ENCODE results near the gene CREB3L2. TPM values are rescaled to one million over a fixed set of nuclear protein-coding genes. Genes with fewer than 3 reads are reported as not detected.
A peak's percentile ranks its signal among the peaks of the same experiment; 100 is the strongest.
"Not testable (repeated sequence)": the region's sequence is repeated elsewhere in the genome, so short reads cannot be mapped to it uniquely, and the experiment has no call there.

The CREB3L2 gene
- 18.1 TPM for total RNA-seq
- long read RNA-seq, partial matches to known transcripts: 1 of 5 reads
- long read RNA-seq, other reads (novel, unspliced or antisense): 4 of 5 reads

DNA sequence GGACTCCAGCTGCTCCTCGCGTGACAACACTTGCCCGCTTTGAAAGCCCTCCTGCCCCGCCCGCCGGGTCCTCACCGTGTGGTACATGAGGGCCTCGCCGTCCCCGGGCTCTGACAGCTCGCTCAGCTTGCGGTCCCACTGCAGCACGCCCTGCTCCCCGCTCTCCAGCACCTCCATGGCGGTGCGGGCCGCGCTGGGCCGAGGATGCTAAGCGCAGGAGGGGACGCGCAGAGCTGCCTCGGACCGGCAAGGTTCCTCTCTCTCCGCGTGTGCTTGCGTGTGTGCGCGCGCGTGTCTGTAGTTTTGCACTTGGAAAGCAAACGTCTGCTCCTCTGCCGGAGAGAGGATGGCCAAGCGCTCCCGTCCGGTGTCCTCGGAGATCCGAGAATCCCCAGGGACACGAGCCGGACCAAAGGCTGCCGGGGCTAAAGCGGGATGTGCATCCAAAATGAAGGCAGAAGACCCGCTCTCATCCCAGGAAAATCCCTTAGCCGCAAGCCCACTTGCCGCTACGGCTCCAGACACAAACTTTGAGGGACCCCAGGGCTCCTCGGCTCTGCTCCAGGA lies at the start of gene CREB3L2:
Gene CREB3L2 (minus strand): TSS at position 558 of the 567 bp plus-strand sequence. CDS start 381 bp downstream, at position 177.
- ATAC-seq (ENCODE audit: poor library complexity) (peak; percentile 65), DNase-seq (no peak)
- intact Hi-C loops (cut with DNase I): loop anchor here (10.0 kb wide), 1 partner anchor 47 kb away; no protein-coding TSS in a partner anchor

DNA sequence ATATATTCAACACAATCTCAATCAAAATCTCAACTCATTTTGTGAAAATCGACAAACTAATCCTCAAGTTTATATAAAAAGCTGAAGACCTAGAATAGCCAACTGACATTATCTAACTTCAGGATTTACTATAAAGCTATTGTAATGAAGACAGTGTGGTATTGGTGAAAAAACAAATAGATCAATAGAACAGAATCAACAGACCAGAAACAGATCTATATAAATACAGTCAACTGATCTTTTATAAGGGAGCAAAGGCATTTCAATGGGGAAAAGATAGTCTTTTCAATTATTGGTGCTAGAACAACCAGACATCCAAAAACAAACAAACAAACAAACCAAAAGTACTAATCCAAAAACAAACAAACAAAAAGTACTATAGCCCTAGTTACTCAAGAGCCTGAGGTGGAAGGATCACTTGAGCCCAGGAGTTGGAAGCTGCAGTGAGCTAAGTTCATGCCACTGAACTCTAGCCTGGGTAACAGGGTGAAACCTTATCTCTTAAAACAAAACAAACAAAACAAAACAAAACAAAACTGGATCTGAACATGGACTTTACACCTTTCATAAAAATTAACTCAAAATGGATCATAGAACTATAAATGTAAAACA lies 47.7 kb upstream of the CREB3L2 start:
- intact Hi-C loops (cut with DNase I): no loop called here
- DNase-seq (no peak), ATAC-seq (ENCODE audit: poor library complexity) (no peak)

- ATAC-seq (ENCODE audit: poor library complexity): no peak
- intact Hi-C loops (cut with DNase I): no loop called here
- no peak for DNase-seq
These were observed 46.0 kb upstream of the CREB3L2 start for GRCh38 chr7:138047907-138048306.

- DNase-seq (no peak), ATAC-seq (ENCODE audit: poor library complexity) (no peak)
- intact Hi-C loops (cut with DNase I): no loop called here
These were observed 43.0 kb upstream of the CREB3L2 start for GRCh38 chr7:138044897-138045296.

GRCh38 chr7:138040063-138040462 lies 38.2 kb upstream of the CREB3L2 start:
- intact Hi-C loops (cut with DNase I); ATAC-seq (ENCODE audit: poor library complexity); DNase-seq: not testable (repeated sequence)

DNA sequence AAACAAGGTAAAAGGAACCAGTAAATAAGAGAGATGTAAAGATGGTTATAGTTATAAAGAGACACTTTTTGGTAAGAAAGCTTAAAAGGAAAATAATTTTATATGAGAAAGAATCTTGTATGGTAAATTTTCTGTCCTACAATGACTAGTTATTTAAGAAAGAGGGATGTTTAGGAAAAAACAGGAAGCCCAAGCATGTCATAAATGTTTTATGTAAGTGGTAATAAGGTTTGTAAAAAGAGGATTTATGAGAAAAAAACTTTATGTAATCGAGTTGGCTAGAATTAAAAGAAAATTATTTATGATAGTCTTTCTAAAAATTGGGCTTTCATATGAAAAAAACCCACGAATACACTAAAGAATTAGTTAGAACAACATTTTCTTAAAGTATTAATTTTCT lies 34.2 kb upstream of the CREB3L2 start:
- intact Hi-C loops (cut with DNase I): no loop called here
- DNase-seq: no peak

GRCh38 chr7:138033241-138033640 lies 31.4 kb upstream of the CREB3L2 start:
- intact Hi-C loops (cut with DNase I): no loop called here
- ATAC-seq (ENCODE audit: poor library complexity) (no peak), DNase-seq (no peak)

More for the DNA sequence above, 34.2 kb upstream of the CREB3L2 start:
- no peak for ATAC-seq (ENCODE audit: poor library complexity)

DNA sequence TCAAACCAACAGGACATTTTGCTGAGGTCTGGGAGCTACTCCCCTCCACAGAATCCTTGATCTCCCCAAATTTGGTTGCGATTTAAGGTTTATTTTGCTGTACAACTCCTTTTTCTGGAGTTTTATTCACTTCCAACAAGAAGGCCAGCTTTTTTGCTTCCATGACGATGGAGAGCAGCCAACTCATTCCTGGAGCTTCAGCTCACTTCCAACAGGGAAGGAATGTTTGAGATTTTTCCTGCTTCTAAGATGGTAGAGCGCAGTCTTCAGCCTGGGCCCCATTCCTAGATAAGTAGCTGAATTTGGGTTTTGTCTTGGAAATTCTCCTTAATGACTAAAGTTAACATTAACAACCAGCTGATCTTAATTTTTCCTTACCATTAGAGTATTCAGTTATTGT lies 30.9 kb upstream of the CREB3L2 start:
- DNase-seq (no peak), ATAC-seq (ENCODE audit: poor library complexity) (no peak)
- intact Hi-C loops (cut with DNase I): no loop called here

DNA sequence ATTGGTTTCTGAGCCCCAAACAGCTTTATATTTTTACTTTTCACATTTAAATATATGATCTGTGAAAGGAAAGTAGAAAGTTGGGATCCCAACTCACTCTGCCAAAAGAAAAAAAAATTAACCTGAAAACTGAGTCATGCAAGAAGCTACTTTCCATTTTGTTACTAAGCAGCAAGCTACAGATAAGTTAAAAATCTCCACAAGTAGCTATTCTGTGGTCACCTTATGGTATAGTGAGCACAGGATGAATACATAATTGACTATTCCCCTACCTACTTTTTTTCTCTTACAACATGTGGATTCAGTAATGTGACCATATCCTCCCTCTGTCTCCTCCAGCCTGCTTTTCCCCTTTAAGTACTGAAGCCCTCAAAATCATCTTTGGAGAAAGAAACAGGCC lies 30.3 kb upstream of the CREB3L2 start:
- ATAC-seq (ENCODE audit: poor library complexity) (no peak), DNase-seq (no peak)
- intact Hi-C loops (cut with DNase I): no loop called here

GRCh38 chr7:138030679-138031351 lies 28.9 kb upstream of the CREB3L2 start:
- no peak for ATAC-seq (ENCODE audit: poor library complexity)
- intact Hi-C loops (cut with DNase I): no loop called here

GRCh38 chr7:138029941-138030340 lies 28.1 kb upstream of the CREB3L2 start:
- intact Hi-C loops (cut with DNase I): no loop called here

More at GRCh38 chr7:138030679-138031351, 28.9 kb upstream of the CREB3L2 start:
- no peak for DNase-seq

DNA sequence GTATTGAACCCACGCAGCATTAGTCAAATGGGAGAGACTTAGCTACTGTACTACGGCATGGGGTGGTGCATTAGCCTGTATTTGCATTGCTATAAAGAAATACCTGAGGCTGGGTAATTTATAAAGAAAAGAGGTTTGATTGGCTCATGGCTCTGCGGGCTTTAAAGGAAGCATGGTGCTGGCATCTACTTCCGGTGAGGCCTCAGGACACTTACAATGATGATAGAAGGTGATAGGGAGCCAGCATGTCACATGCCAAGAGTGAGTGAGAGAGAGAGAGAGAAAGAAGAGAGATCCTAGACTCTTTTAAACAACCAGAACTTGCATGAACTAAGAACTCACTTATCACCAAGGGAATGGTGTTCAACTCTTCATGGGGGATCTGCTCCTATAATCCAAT lies 27.2 kb upstream of the CREB3L2 start:
- no peak for ATAC-seq (ENCODE audit: poor library complexity)
- intact Hi-C loops (cut with DNase I): no loop called here

More at GRCh38 chr7:138029941-138030340, 28.1 kb upstream of the CREB3L2 start:
- ATAC-seq (ENCODE audit: poor library complexity) (no peak), DNase-seq (no peak)

DNA sequence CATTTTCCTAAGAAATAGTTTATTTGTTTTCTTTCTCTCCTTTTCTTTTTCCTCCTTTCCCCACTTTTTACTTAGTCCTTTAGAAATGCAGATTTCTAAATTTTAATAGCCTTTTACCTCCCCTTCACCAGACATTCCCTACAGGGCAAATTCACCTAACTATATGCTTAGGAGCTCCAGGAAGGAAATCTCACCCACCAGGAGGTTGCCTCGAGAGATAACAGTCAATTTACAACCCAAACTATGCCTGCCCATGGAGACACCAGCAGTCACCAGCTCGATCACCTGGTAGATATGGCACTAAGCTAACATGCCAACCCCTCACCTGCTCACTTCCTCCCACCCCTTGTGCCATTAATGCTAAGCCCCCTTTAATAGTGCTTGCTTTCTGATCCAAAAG lies 25.2 kb upstream of the CREB3L2 start:
- no peak for DNase-seq
- intact Hi-C loops (cut with DNase I): no loop called here
- ATAC-seq (ENCODE audit: poor library complexity): no peak

More for the DNA sequence above, 27.2 kb upstream of the CREB3L2 start:
- no peak for DNase-seq

GRCh38 chr7:138025215-138026186 lies 23.6 kb upstream of the CREB3L2 start:
- intact Hi-C loops (cut with DNase I): no loop called here
- DNase-seq (no peak), ATAC-seq (ENCODE audit: poor library complexity) (no peak)

GRCh38 chr7:138024765-138025164 lies 22.9 kb upstream of the CREB3L2 start:
- DNase-seq (no peak), ATAC-seq (ENCODE audit: poor library complexity) (no peak)
- intact Hi-C loops (cut with DNase I): no loop called here

DNA sequence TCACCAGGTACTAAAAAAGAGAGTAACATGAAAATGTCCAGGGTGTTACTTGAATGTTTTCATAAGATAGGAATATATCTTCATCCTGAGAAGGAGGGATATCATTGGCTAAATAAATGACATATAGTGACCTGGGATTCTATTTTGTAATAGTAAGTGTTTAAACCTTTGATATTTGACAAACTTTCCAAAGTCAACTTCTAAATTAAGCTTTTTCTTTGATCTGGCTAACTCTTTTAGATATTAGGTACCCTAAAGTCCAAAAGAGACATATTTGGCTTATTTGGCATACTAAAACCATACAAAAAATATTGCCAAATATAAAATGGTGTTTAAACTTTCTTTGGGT lies 22.4 kb upstream of the CREB3L2 start:
- ATAC-seq (ENCODE audit: poor library complexity): no peak
- intact Hi-C loops (cut with DNase I): no loop called here
- no peak for DNase-seq

GRCh38 chr7:138023618-138024342 lies 21.9 kb upstream of the CREB3L2 start:
- DNase-seq: no peak
- intact Hi-C loops (cut with DNase I): no loop called here
- no peak for ATAC-seq (ENCODE audit: poor library complexity)

- ATAC-seq (ENCODE audit: poor library complexity) (no peak), DNase-seq (no peak)
- intact Hi-C loops (cut with DNase I): no loop called here
These were observed 20.0 kb upstream of the CREB3L2 start for GRCh38 chr7:138021889-138022288.
